ENCODE results near the gene SUDS3.
"Not testable (repeated sequence)": the region's sequence is repeated elsewhere in the genome, so short reads cannot be mapped to it uniquely, and the experiment has no call there.

GRCh38 chr12:118354503-118354902 is 21.9 kb upstream of the SUDS3 start:
- TF ChIP-seq, protein P1, sequence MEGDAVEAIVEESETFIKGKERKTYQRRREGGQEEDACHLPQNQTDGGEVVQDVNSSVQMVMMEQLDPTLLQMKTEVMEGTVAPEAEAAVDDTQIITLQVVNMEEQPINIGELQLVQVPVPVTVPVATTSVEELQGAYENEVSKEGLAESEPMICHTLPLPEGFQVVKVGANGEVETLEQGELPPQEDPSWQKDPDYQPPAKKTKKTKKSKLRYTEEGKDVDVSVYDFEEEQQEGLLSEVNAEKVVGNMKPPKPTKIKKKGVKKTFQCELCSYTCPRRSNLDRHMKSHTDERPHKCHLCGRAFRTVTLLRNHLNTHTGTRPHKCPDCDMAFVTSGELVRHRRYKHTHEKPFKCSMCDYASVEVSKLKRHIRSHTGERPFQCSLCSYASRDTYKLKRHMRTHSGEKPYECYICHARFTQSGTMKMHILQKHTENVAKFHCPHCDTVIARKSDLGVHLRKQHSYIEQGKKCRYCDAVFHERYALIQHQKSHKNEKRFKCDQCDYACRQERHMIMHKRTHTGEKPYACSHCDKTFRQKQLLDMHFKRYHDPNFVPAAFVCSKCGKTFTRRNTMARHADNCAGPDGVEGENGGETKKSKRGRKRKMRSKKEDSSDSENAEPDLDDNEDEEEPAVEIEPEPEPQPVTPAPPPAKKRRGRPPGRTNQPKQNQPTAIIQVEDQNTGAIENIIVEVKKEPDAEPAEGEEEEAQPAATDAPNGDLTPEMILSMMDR (IDR thresholded peaks at IDR 0.05; ENCODE audit: low read depth, low read length) = not testable (repeated sequence)
- not testable (repeated sequence) for TF ChIP-seq EZH2phosphoT487 (IDR thresholded peaks at IDR 0.05; ENCODE audit: low read depth)
